Subcutaneous adipose tissue (tissue), 4 donors: Measurements from ENCODE around the gene FN3KRP. TPM values are rescaled to one million over a fixed set of nuclear protein-coding genes. Genes with fewer than 3 reads are reported as not detected.

ENCODE experiments used
- CTCF ChIP-seq: fragments of 450-650 bp; IDR thresholded peaks from one replicate; pipeline ENCODE4 v1.5.1; 2016; ENCODE audit warnings: low read depth, mild to moderate bottlenecking, control low read depth, antibody characterized with exemption, moderate library complexity
- total RNA-seq, 4 donors: library from RNA; depleted of rRNA; stranded (reverse); fragments of >200 nt; gene quantifications; one replicate each; pipeline ENCODE4 v1.1.0, GENCODE V29; 2016

FN3KRP gene
- total RNA-seq, 4 donors from 2014 or later, result 10.0 to 23.9 (median 12.1) TPM

GRCh38 chr17:82690786-82691489, 25.6 kb upstream of the FN3KRP start:
- no peak for TF ChIP-seq CTCF

GRCh38 chr17:82691714-82692113, 24.8 kb upstream of the FN3KRP start:
- no peak for TF ChIP-seq CTCF

- TF ChIP-seq CTCF, result no peak
These were observed 24.2 kb upstream of the FN3KRP start for GRCh38 chr17:82692268-82692667.

- no peak for TF ChIP-seq CTCF
These were observed 23.2 kb upstream of the FN3KRP start for GRCh38 chr17:82693168-82693867.

GRCh38 chr17:82694647-82695046, 21.9 kb upstream of the FN3KRP start:
- no peak for TF ChIP-seq CTCF

GRCh38 chr17:82696259-82696658, 20.2 kb upstream of the FN3KRP start:
- no peak for TF ChIP-seq CTCF

GRCh38 chr17:82696916-82697807, 19.3 kb upstream of the FN3KRP start:
- no peak for TF ChIP-seq CTCF
